K562 (cell line): ENCODE results near the gene TMEM144. TPM values are rescaled to one million over a fixed set of nuclear protein-coding genes. Genes with fewer than 3 reads are reported as not detected.

Experiments used
- ATAC-seq: fragments of 200-7000 bp; cut with Tn5 transposase; 3 replicates; pipeline ENCODE4 v1.9.1; 2020; ENCODE audit warnings: moderate library complexity
- BruUV-seq: library from RNA; stranded (reverse); fragments of 400-500 nt; replicated peaks from 2 replicates; lab custom pipeline; 2021; lab: Mats Ljungman, UMichigan
- CTCF ChIA-PET: fragments of 300-600 bp; formaldehyde crosslinking; extraction: SDS; loops from one replicate; lab custom pipeline; 2021; ENCODE audit warnings: low intra/inter-chr PET ratio; lab: Yijun Ruan, JAX
- POLR2A ChIA-PET: fragments of 300-600, 350-650 bp; sonication (Branson Sonifier 250); formaldehyde crosslinking; extraction: SDS; loops from one replicate; lab custom pipeline; 2021; ENCODE audit warnings: antibody characterized with exemption, inconsistent platforms; lab: Yijun Ruan, JAX
- DNase-seq, 4 experiments: peaks; one replicate each; pipeline versions ENCODE4 v3.0.0 to v3.0.0-alpha.2; 2011 to 2018; ENCODE audit warnings: low spot score in 3 of 4, mixed read lengths in 3 of 4; ENCODE audit errors: extremely low read depth in 1 of 4
- FAIRE-seq: peaks from 2 replicates; lab custom pipeline; 2011; peaks lifted over from hg19 to GRCh38; lab: Jason Lieb, UNC
- H2AFZ ChIP-seq: 2 replicates; pipeline ENCODE4 v1.6.0; 2011; ENCODE audit warnings: low read depth, low read length, control low read depth, inconsistent platforms
- H3K27ac ChIP-seq: fragments of 200-600 bp; 3 replicates; pipeline ENCODE4 v1.8.0; 2011; ENCODE audit warnings: low read depth, mild to moderate bottlenecking, control low read depth, inconsistent platforms, low read length, moderate library complexity, mixed read lengths; ENCODE audit errors: extremely low read depth
- H3K27me3 ChIP-seq, 2 experiments: fragments of 300-600 bp in 1 of 2; 2 replicates in 1 of 2; 3 replicates in 1 of 2; pipeline versions ENCODE4 v1.6.0 to v1.8.0; 2011; ENCODE audit warnings: inconsistent platforms in 2 of 2, low read length in 2 of 2, mild to moderate bottlenecking in 1 of 2, mixed read lengths in 1 of 2, moderate library complexity in 1 of 2; ENCODE audit not compliant: control insufficient read depth in 2 of 2, insufficient read depth in 2 of 2
- H3K36me3 ChIP-seq: fragments of 300-600 bp; 3 replicates; pipeline ENCODE4 v1.8.0; 2011; ENCODE audit warnings: mild to moderate bottlenecking, low read length, inconsistent platforms; ENCODE audit not compliant: control insufficient read depth, insufficient read depth
- H3K4me1 ChIP-seq, 2 experiments: fragments of 200-600 bp in 1 of 2; replicated peaks in 1 of 2; 2 replicates in 1 of 2; 3 replicates in 1 of 2; pipeline versions ENCODE4 v1.5.1 to v1.8.0; 2011; ENCODE audit warnings: inconsistent platforms in 2 of 2, low read length in 2 of 2, mild to moderate bottlenecking in 1 of 2, mixed read lengths in 1 of 2, moderate library complexity in 1 of 2; ENCODE audit not compliant: control insufficient read depth in 2 of 2, insufficient read depth in 2 of 2
- H3K4me2 ChIP-seq: 2 replicates; pipeline ENCODE4 v1.6.1; 2011; ENCODE audit warnings: low read length, control low read depth, inconsistent platforms, mixed read lengths; ENCODE audit not compliant: insufficient read depth
- H3K4me3 ChIP-seq: fragments of 200-600 bp; sonication (generic), shearing (Covaris generic); 2 replicates; pipeline ENCODE4 v1.5.1; 2016; ENCODE audit warnings: control low read depth, inconsistent platforms
- H3K79me2 ChIP-seq: fragments of 200-600 bp; 3 replicates; pipeline ENCODE4 v1.8.0; 2011; ENCODE audit warnings: low read length, inconsistent platforms; ENCODE audit not compliant: control insufficient read depth, insufficient read depth
- H3K9ac ChIP-seq, 2 experiments: 2 replicates each; pipeline versions ENCODE4 v1.6.0 to v1.6.1; 2011; ENCODE audit warnings: low read depth in 2 of 2, low read length in 2 of 2, control low read depth in 1 of 2, inconsistent platforms in 1 of 2, mild to moderate bottlenecking in 1 of 2, mixed read lengths in 1 of 2; ENCODE audit not compliant: insufficient read depth in 1 of 2
- H3K9me1 ChIP-seq: one replicate; pipeline ENCODE4 v1.6.0; 2011; ENCODE audit warnings: inconsistent platforms, mild to moderate bottlenecking, low read length, moderate library complexity; ENCODE audit not compliant: control insufficient read depth, insufficient read depth
- H3K9me3 ChIP-seq: replicated peaks from 2 replicates; pipeline ENCODE4 v1.5.1; 2011; ENCODE audit warnings: low read depth, low read length, inconsistent platforms; ENCODE audit not compliant: control insufficient read depth, insufficient read depth
- H4K20me1 ChIP-seq: replicated peaks from 2 replicates; pipeline ENCODE4 v1.6.1; 2011; ENCODE audit warnings: low read length, inconsistent platforms, mixed read lengths; ENCODE audit not compliant: control insufficient read depth, insufficient read depth
- ARID1B ChIP-seq: fragments of 450-650 bp; IDR thresholded peaks from 2 replicates; pipeline ENCODE4 v1.6.1; 2016; ENCODE audit warnings: antibody characterized with exemption, mild to moderate bottlenecking, inconsistent platforms
- C11orf30 ChIP-seq: fragments of 450-650 bp; IDR thresholded peaks from 2 replicates; pipeline ENCODE4 v1.6.1; 2016; ENCODE audit warnings: low read depth, mild to moderate bottlenecking
- CEBPG ChIP-seq, 3 experiments: fragments of 200-800 bp in 1 of 3; sonication (Bioruptor generic) in 1 of 3; sonication (generic) in 1 of 3; formaldehyde crosslinking in 1 of 3; IDR thresholded peaks in 2 of 3; conservative IDR thresholded peaks in 1 of 3; 2 replicates each; pipeline versions ENCODE4 v1.6.1 to v1.8.0; 2016 to 2022; ENCODE audit warnings: missing compliant biosample characterization in 2 of 3, missing genetic modification characterization in 2 of 3, mild to moderate bottlenecking in 1 of 3, missing genetic modification reagents in 1 of 3
- EP300 ChIP-seq: IDR thresholded peaks from 2 replicates; pipeline ENCODE4 v1.6.1; 2012; ENCODE audit warnings: low read length, improper control_type of control experiment
- MAFG ChIP-seq: fragments of 450-650 bp; conservative IDR thresholded peaks from 2 replicates; pipeline ENCODE4 v1.6.1; 2016; ENCODE audit warnings: missing genetic modification characterization, missing compliant biosample characterization
- PCBP1 ChIP-seq: fragments of 200-400 bp; formaldehyde crosslinking; IDR thresholded peaks from 2 replicates; pipeline ENCODE4 v1.6.1; 2018; ENCODE audit warnings: mild to moderate bottlenecking, low read depth, low read length; ENCODE audit not compliant: poor library complexity, severe bottlenecking
- RFX1 ChIP-seq: fragments of 450-650 bp; IDR thresholded peaks from 2 replicates; pipeline ENCODE4 v1.6.1; 2016; ENCODE audit warnings: mild to moderate bottlenecking, moderate library complexity
- TAF1 ChIP-seq: IDR thresholded peaks from 2 replicates; pipeline ENCODE4 v1.6.1; 2011; ENCODE audit warnings: mild to moderate bottlenecking, low read length, moderate library complexity; ENCODE audit not compliant: insufficient read depth, control insufficient read depth, severe bottlenecking; ENCODE audit errors: extremely low read depth
- TRIM24 ChIP-seq, 2 experiments: fragments of 450-650 bp; IDR thresholded peaks; 2 replicates each; pipeline ENCODE4 v1.6.1; 2016
- ZNF316 ChIP-seq: fragments of 450-650 bp; IDR thresholded peaks from 2 replicates; pipeline ENCODE4 v1.6.1; 2016
- ZNF431 ChIP-seq: sonication (generic); formaldehyde crosslinking; IDR thresholded peaks from 2 replicates; pipeline ENCODE4 v1.8.0; 2022; ENCODE audit warnings: mild to moderate bottlenecking, missing genetic modification reagents
- WGBS: fragments of 100-300 bp; shearing (Covaris generic); methylation state at CpG from one replicate; pipeline ENCODE4 v1.1.6; 2016; ENCODE audit warnings: low coverage, mixed read lengths; ENCODE audit not compliant: insufficient coverage; ENCODE audit errors: missing lambda C conversion rate; 5-methylcytosine and 5-hydroxymethylcytosine counted together
- in situ Hi-C: fragments of 300-500 bp; cut with MboI; formaldehyde crosslinking; loops from 4 replicates; pipeline ENCODE4 v1.15.0; 2018; ENCODE audit warnings: inconsistent platforms, mixed read lengths
- intact Hi-C: fragments of 100-400 bp; cut with micrococcal nuclease; formaldehyde crosslinking; loops from 2 replicates; pipeline ENCODE4 v1.14.2; 2022
- polyA plus RNA-seq, 8 experiments: library from polyadenylated mRNA; depleted of rRNA in 4 of 8; stranded (reverse) in 5 of 8; unstranded in 3 of 8; fragments of >200 nt; fragmentation: Nextera tagmentation in 2 of 8; fragmentation: Illumina TruSeq in 1 of 8; extraction: Ambion mirVana in 2 of 8; extraction: Trizol in 1 of 8; gene quantifications; 2 replicates each; pipeline versions ENCODE4 v1.2.1 to v1.2.3, GENCODE V29; 2011 to 2014; ENCODE audit warnings: inconsistent platforms in 1 of 8, missing spikeins in 1 of 8
- total RNA-seq, 7 experiments: library from RNA; depleted of rRNA in 6 of 7; stranded (reverse); fragments of >200 nt in 6 of 7; fragmentation: Illumina TruSeq in 2 of 7; extraction: Trizol in 2 of 7; gene quantifications; 2 replicates each; pipeline versions ENCODE4 v1.2.1 to v1.2.3, GENCODE V29; 2011 to 2021; ENCODE audit warnings: low replicate concordance in 1 of 7
- TF ChIP-seq, protein P1 (sequence below), 2 experiments: fragments of 450-650 bp in 1 of 2; sonication (generic) in 1 of 2; formaldehyde crosslinking in 1 of 2; IDR thresholded peaks in 1 of 2; conservative IDR thresholded peaks in 1 of 2; 2 replicates each; pipeline versions ENCODE4 v1.6.1 to v1.8.1; 2016 to 2023; ENCODE audit warnings: mild to moderate bottlenecking in 2 of 2, moderate library complexity in 2 of 2, inconsistent platforms in 1 of 2, missing genetic modification reagents in 1 of 2
- TF ChIP-seq, protein P2 (sequence below): fragments of 250-450 bp; sonication (Bioruptor Pico); IDR thresholded peaks from 2 replicates; pipeline ENCODE4 v1.8.0; 2022; ENCODE audit warnings: moderate library complexity, mild to moderate bottlenecking, inconsistent platforms

Gene TMEM144
- total and polyA plus RNA-seq, 9 of the 15 experiments (the other 6 are each of a cell fraction or from before 2014, with no cell fraction given), result 4.0 to 12.0 (median 6.1) TPM

GRCh38 chr4:158189422-158189821 lies 20.9 kb upstream of the TMEM144 start:
- TF ChIP-seq PCBP1, result no peak
- no peak for TF ChIP-seq TAF1
- Histone ChIP-seq H3K4me2 (no peak overlapping the region), H3K4me1 (no peaks in the 10 kb centered on the region), H3K79me2 (no peaks in the 10 kb centered on the region), H3K4me3 (no peak overlapping the region), H3K9ac (no peak overlapping the region), H4K20me1 (no peaks in the 10 kb centered on the region), H3K9me1 (no peaks in the 10 kb centered on the region), H2AFZ (no peak overlapping the region), H3K27me3 (no peaks in the 10 kb centered on the region), H3K27ac (no peak overlapping the region), H3K36me3 (no peaks in the 10 kb centered on the region), H3K9me3 (no peaks in the 10 kb centered on the region)
- ATAC-seq, result peak; percentile 26; the same call in 1 of the 3 replicates
- 0% methylated on average over 1 of the region's 1 CpG for WGBS
- intact Hi-C loops (no loop called here), in situ Hi-C loops (no loop called here)
- ChIA-PET POLR2A (no interaction called here), CTCF (no interaction called here)
- FAIRE-seq, result no peak
- no TSS peak for BruUV-seq
- DNase-seq, result no peak

DNA sequence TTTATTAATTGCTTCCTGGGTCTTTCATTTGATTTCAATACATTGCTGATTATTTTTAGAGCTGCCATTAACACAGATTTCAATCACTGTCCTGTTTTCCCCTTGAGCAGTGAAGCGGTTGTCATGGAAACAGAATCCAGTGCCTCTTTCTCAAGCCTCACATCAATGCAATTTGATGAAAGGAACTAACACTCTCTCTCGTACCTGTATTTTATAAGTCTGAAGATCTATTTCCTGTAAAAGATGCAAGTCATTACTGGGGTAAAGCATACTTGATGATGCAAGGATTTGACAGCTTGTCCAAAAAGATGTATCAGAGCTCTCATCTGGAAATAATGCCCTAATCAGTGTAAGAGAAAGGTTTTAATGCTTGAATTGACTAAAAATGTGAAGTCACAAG lies 19.6 kb upstream of the TMEM144 start:
- H3K4me3 ChIP-seq, result no peak overlapping the region
- ATAC-seq (0 out of 3 replicates have a peak, but pooled peaks have one; percentile 38), FAIRE-seq (no peak), DNase-seq (no peak)
- in situ Hi-C loops (loop anchor here (5.0 kb wide), 1 partner anchor 62 kb away; no protein-coding TSS in a partner anchor), intact Hi-C loops (loop anchor here (10.0 kb wide), 1 partner anchor 434 kb away; no protein-coding TSS in a partner anchor)
- no peak overlapping the region for H2AFZ ChIP-seq
- no peaks in the 10 kb centered on the region for H4K20me1 ChIP-seq
- H3K9ac ChIP-seq, result no peak overlapping the region
- CTCF ChIA-PET, result no interaction called here
- 6% methylated on average over 2 of the region's 2 CpGs for WGBS
- no peaks in the 10 kb centered on the region for H3K36me3 ChIP-seq
- no peaks in the 10 kb centered on the region for H3K27me3 ChIP-seq
- H3K4me2 ChIP-seq, result no peak overlapping the region
- H3K27ac ChIP-seq, result no peak overlapping the region
- POLR2A ChIA-PET, result no interaction called here
- H3K79me2 ChIP-seq, result no peaks in the 10 kb centered on the region
- no peaks in the 10 kb centered on the region for H3K9me3 ChIP-seq
- H3K9me1 ChIP-seq, result no peaks in the 10 kb centered on the region
- no peaks in the 10 kb centered on the region for H3K4me1 ChIP-seq
- BruUV-seq, result no TSS peak
- no peak for TF ChIP-seq ZNF431 (CRISPR knock-in tag)
- TF ChIP-seq EP300, result peak; percentile 9; the same call in 1 of the 2 replicates
- no peak for TF ChIP-seq CEBPG (CRISPR knock-in tag; IDR thresholded peaks at IDR 0.05)
- peak; percentile 54 to 57; a peak in 3 of 4 replicates for TF ChIP-seq CEBPG (tag; conservative IDR thresholded peaks at IDR 0.05 in 1 of 2, IDR thresholded peaks at IDR 0.05 in 1 of 2)
- peak; percentile 11; the same call in 1 of the 2 replicates for TF ChIP-seq ARID1B
- peak; percentile 82 for TF ChIP-seq RFX1
- TF ChIP-seq MAFG (tag), result peak; percentile 65
- TF ChIP-seq C11orf30, result peak; percentile 58; the same call in 1 of the 2 replicates
- TF ChIP-seq ZNF316, result peak; percentile 38; the same call in 1 of the 2 replicates
- TF ChIP-seq, protein P1, sequence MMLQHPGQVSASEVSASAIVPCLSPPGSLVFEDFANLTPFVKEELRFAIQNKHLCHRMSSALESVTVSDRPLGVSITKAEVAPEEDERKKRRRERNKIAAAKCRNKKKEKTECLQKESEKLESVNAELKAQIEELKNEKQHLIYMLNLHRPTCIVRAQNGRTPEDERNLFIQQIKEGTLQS (IDR thresholded peaks at IDR 0.05), result peak; percentile 80
- TF ChIP-seq, protein P1 (CRISPR knock-in tag; conservative IDR thresholded peaks at IDR 0.05), result no peak
- peak; percentile 31 to 62; a peak in 2 of 4 replicates for TF ChIP-seq TRIM24 (IDR thresholded peaks at IDR 0.05)
- TF ChIP-seq, protein P2, sequence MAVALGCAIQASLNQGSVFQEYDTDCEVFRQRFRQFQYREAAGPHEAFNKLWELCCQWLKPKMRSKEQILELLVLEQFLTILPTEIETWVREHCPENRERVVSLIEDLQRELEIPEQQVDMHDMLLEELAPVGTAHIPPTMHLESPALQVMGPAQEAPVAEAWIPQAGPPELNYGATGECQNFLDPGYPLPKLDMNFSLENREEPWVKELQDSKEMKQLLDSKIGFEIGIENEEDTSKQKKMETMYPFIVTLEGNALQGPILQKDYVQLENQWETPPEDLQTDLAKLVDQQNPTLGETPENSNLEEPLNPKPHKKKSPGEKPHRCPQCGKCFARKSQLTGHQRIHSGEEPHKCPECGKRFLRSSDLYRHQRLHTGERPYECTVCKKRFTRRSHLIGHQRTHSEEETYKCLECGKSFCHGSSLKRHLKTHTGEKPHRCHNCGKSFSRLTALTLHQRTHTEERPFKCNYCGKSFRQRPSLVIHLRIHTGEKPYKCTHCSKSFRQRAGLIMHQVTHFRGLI (CRISPR knock-in tag), result no peak
